H1 (cell line): ENCODE results near the gene MLEC. TPM values are rescaled to one million over a fixed set of nuclear protein-coding genes. Genes with fewer than 3 reads are reported as not detected.

Experiments used
- CTCF ChIA-PET: fragments of 300-600 bp; sonication (Branson Sonifier 250); formaldehyde crosslinking; loops from one replicate; lab custom pipeline; 2021; ENCODE audit not compliant: partially characterized antibody; lab: Charles Lee
- POLR2A ChIA-PET: fragments of 300-600 bp; sonication (Branson Sonifier 250); formaldehyde crosslinking; loops from one replicate; lab custom pipeline; 2021; ENCODE audit warnings: inconsistent platforms; ENCODE audit not compliant: partially characterized antibody; lab: Charles Lee
- DNase-seq, 2 experiments: peaks; one replicate each; pipeline versions ENCODE4 v3.0.0 to v3.0.0-alpha.2; 2010 to 2022; ENCODE audit warnings: low spot score in 2 of 2, low read depth in 1 of 2, mixed read lengths in 1 of 2
- FAIRE-seq: peaks from 2 replicates; lab custom pipeline; 2011; peaks lifted over from hg19 to GRCh38; lab: Jason Lieb, UNC
- H2AFZ ChIP-seq: 2 replicates; pipeline ENCODE4 v1.8.1; 2012; ENCODE audit warnings: low read length, inconsistent platforms
- H2AK5ac ChIP-seq: 2 replicates; pipeline ENCODE4 v1.6.1; 2013; ENCODE audit warnings: low read depth, low read length
- H2BK120ac ChIP-seq: replicated peaks from 2 replicates; pipeline ENCODE3; 2013; ENCODE audit warnings: low read depth, low read length, inconsistent platforms
- H2BK12ac ChIP-seq: 2 replicates; pipeline ENCODE4 v1.6.1; 2013; ENCODE audit warnings: low read depth, low read length
- H2BK15ac ChIP-seq: 2 replicates; pipeline ENCODE4 v1.6.1; 2013; ENCODE audit warnings: low read length
- H2BK20ac ChIP-seq: 2 replicates; pipeline ENCODE4 v1.6.1; 2013; ENCODE audit warnings: low read length
- H2BK5ac ChIP-seq: 2 replicates; pipeline ENCODE4 v1.6.1; 2013; ENCODE audit warnings: low read depth, low read length
- H3K14ac ChIP-seq: 2 replicates; pipeline ENCODE4 v1.6.1; 2013; ENCODE audit warnings: inconsistent platforms; ENCODE audit not compliant: insufficient read length
- H3K18ac ChIP-seq: 2 replicates; pipeline ENCODE4 v1.6.1; 2013; ENCODE audit warnings: low read length; ENCODE audit errors: extremely low read depth
- H3K23ac ChIP-seq: 2 replicates; pipeline ENCODE4 v1.6.1; 2013; ENCODE audit warnings: inconsistent platforms; ENCODE audit not compliant: insufficient read length
- H3K23me2 ChIP-seq: 2 replicates; pipeline ENCODE4 v1.6.1; 2013; ENCODE audit warnings: low read depth, low read length
- H3K27ac ChIP-seq: 2 replicates; pipeline ENCODE4 v1.6.1; 2011; ENCODE audit warnings: low read depth, low read length, inconsistent platforms
- H3K27me3 ChIP-seq, 4 experiments: replicated peaks in 1 of 4; 1 replicate in 1 of 4; 2 replicates in 3 of 4; pipeline versions ENCODE4 v1.6.1 to v1.8.1; 2011 to 2013; ENCODE audit warnings: low read length in 3 of 4, mild to moderate bottlenecking in 3 of 4, inconsistent platforms in 2 of 4, mixed read lengths in 2 of 4, moderate library complexity in 1 of 4; ENCODE audit not compliant: control insufficient read depth in 3 of 4, insufficient read depth in 3 of 4; ENCODE audit errors: extremely low read depth in 1 of 4
- H3K36me3 ChIP-seq, 4 experiments: 2 replicates each; pipeline versions ENCODE4 v1.6.1 to v1.8.1; 2011 to 2013; ENCODE audit warnings: mild to moderate bottlenecking in 4 of 4, low read length in 3 of 4, moderate library complexity in 2 of 4, control low read depth in 1 of 4, inconsistent platforms in 1 of 4; ENCODE audit not compliant: insufficient read depth in 4 of 4, control insufficient read depth in 2 of 4
- H3K4ac ChIP-seq: replicated peaks from 2 replicates; pipeline ENCODE3; 2013; ENCODE audit warnings: low read length, low read depth, mixed read lengths, inconsistent platforms; ENCODE audit not compliant: insufficient read length
- H3K4me1 ChIP-seq, 4 experiments: replicated peaks in 1 of 4; 1 replicate in 1 of 4; 2 replicates in 3 of 4; pipeline versions ENCODE4 v1.6.1 to v1.8.1; 2011 to 2013; ENCODE audit warnings: low read length in 3 of 4, inconsistent platforms in 2 of 4, mixed read lengths in 1 of 4; ENCODE audit not compliant: insufficient read depth in 4 of 4, control insufficient read depth in 3 of 4
- H3K4me2 ChIP-seq, 2 experiments: 2 replicates each; pipeline versions ENCODE4 v1.6.1 to v1.8.1; 2011 to 2013; ENCODE audit warnings: low read depth in 2 of 2, low read length in 2 of 2, control low read depth in 1 of 2, inconsistent platforms in 1 of 2, mild to moderate bottlenecking in 1 of 2; ENCODE audit not compliant: insufficient read depth in 1 of 2
- H3K4me3 ChIP-seq, 4 experiments: fragments of 200-600, 300-600 bp in 1 of 4; sonication (generic), shearing (Covaris generic), sonication (Bioruptor Twin) in 1 of 4; 2 replicates each; pipeline versions ENCODE4 v1.5.1 to v1.8.1; 2011 to 2016; ENCODE audit warnings: low read length in 4 of 4, low read depth in 3 of 4, control low read depth in 2 of 4, inconsistent platforms in 2 of 4, mild to moderate bottlenecking in 2 of 4, mixed read lengths in 1 of 4, moderate library complexity in 1 of 4; ENCODE audit not compliant: insufficient read depth in 2 of 4; ENCODE audit errors: extremely low read depth in 1 of 4
- H3K56ac ChIP-seq: replicated peaks from 2 replicates; pipeline ENCODE3; 2013; ENCODE audit warnings: low read depth, mild to moderate bottlenecking, mixed read lengths, low read length, inconsistent platforms; ENCODE audit not compliant: insufficient read length
- H3K79me1 ChIP-seq: 2 replicates; pipeline ENCODE4 v1.6.1; 2013; ENCODE audit warnings: low read depth, low read length, control low read depth
- H3K79me2 ChIP-seq, 2 experiments: 2 replicates each; pipeline versions ENCODE4 v1.6.1 to v1.8.1; 2012 to 2013; ENCODE audit warnings: low read length in 2 of 2, mild to moderate bottlenecking in 2 of 2, inconsistent platforms in 1 of 2; ENCODE audit not compliant: insufficient read depth in 2 of 2, control insufficient read depth in 1 of 2
- H3K9ac ChIP-seq, 4 experiments: replicated peaks in 1 of 4; 1 replicate in 1 of 4; 2 replicates in 3 of 4; pipeline versions ENCODE4 v1.6.1 to v1.8.1; 2011 to 2013; ENCODE audit warnings: low read depth in 3 of 4, low read length in 3 of 4, control low read depth in 2 of 4, mild to moderate bottlenecking in 2 of 4, moderate library complexity in 2 of 4, inconsistent platforms in 1 of 4; ENCODE audit errors: extremely low read depth in 1 of 4
- H3K9me3 ChIP-seq, 2 experiments: 2 replicates each; pipeline versions ENCODE4 v1.6.1 to v1.8.1; 2012 to 2013; ENCODE audit warnings: mild to moderate bottlenecking in 2 of 2, moderate library complexity in 2 of 2, control low read depth in 1 of 2, inconsistent platforms in 1 of 2, low read depth in 1 of 2, low read length in 1 of 2, mixed read lengths in 1 of 2; ENCODE audit not compliant: insufficient read depth in 2 of 2
- H4K20me1 ChIP-seq, 2 experiments: replicated peaks in 1 of 2; 2 replicates each; pipeline versions ENCODE3 to v1.8.1; 2011 to 2013; ENCODE audit warnings: inconsistent platforms in 2 of 2, low read length in 2 of 2, mild to moderate bottlenecking in 1 of 2; ENCODE audit not compliant: insufficient read depth in 2 of 2, control insufficient read depth in 1 of 2
- H4K5ac ChIP-seq: 2 replicates; pipeline ENCODE4 v1.6.1; 2013; ENCODE audit warnings: low read length, low read depth, mixed read lengths, inconsistent platforms; ENCODE audit not compliant: insufficient read length
- H4K8ac ChIP-seq: 2 replicates; pipeline ENCODE4 v1.8.0; 2013; ENCODE audit warnings: mild to moderate bottlenecking, moderate library complexity, low read length, inconsistent platforms; ENCODE audit not compliant: insufficient read depth; ENCODE audit errors: extremely low read depth
- H4K91ac ChIP-seq: replicated peaks from 2 replicates; pipeline ENCODE3; 2013; ENCODE audit warnings: low read length, mixed read lengths, inconsistent platforms; ENCODE audit not compliant: insufficient read length
- BRCA1 ChIP-seq: IDR thresholded peaks from 2 replicates; pipeline ENCODE4 v1.6.1; 2012; ENCODE audit warnings: low read depth, low read length, improper control_type of control experiment
- CEBPB ChIP-seq: IDR thresholded peaks from 2 replicates; pipeline ENCODE4 v1.6.1; 2012; ENCODE audit warnings: low read depth, low read length
- CHD1 ChIP-seq: IDR thresholded peaks from 2 replicates; pipeline ENCODE4 v1.6.1; 2012; ENCODE audit warnings: low read depth, low read length, improper control_type of control experiment
- CHD2 ChIP-seq: IDR thresholded peaks from 2 replicates; pipeline ENCODE4 v1.6.1; 2012; ENCODE audit warnings: low read length, improper control_type of control experiment
- GABPA ChIP-seq: IDR thresholded peaks from 2 replicates; pipeline ENCODE4 v1.6.1; 2011; ENCODE audit warnings: mild to moderate bottlenecking, low read length, moderate library complexity, borderline replicate concordance; ENCODE audit not compliant: insufficient read depth
- GTF2F1 ChIP-seq: IDR thresholded peaks from 2 replicates; pipeline ENCODE4 v1.6.1; 2012; ENCODE audit warnings: low read depth, low read length, improper control_type of control experiment, borderline replicate concordance
- HDAC6 ChIP-seq: IDR thresholded peaks from one replicate; pipeline ENCODE4 v1.7.1; 2012; ENCODE audit warnings: low read depth, mild to moderate bottlenecking, inconsistent platforms, low read length, moderate library complexity
- JUN ChIP-seq: IDR thresholded peaks from 2 replicates; pipeline ENCODE4 v1.6.1; 2011; ENCODE audit warnings: low read depth, mild to moderate bottlenecking, improper control_type of control experiment, low read length
- JUND ChIP-seq: IDR thresholded peaks from 2 replicates; pipeline ENCODE4 v1.6.1; 2011; ENCODE audit warnings: mild to moderate bottlenecking, improper control_type of control experiment, low read length
- SIX5 ChIP-seq: IDR thresholded peaks from 2 replicates; pipeline ENCODE4 v1.6.1; 2011; ENCODE audit warnings: mild to moderate bottlenecking, low read depth, low read length
- SRF ChIP-seq: IDR thresholded peaks from 2 replicates; pipeline ENCODE4 v1.6.1; 2011; ENCODE audit warnings: mild to moderate bottlenecking, low read depth, low read length, moderate library complexity
- WGBS, 2 experiments: shearing (Covaris generic) in 1 of 2; methylation state at CpG; one replicate each; pipeline versions ENCODE4 v1.1.6 to v1.1.7; 2013 to 2015; ENCODE audit warnings: low lambda C conversion rate in 2 of 2, mixed read lengths in 2 of 2, inconsistent platforms in 1 of 2, low coverage in 1 of 2, missing lambda C conversion rate in 1 of 2; ENCODE audit not compliant: insufficient replicate concordance in 2 of 2, insufficient coverage in 1 of 2, insufficient read length in 1 of 2; ENCODE audit errors: extremely low coverage in 1 of 2, missing lambda C conversion rate in 1 of 2; 5-methylcytosine and 5-hydroxymethylcytosine counted together
- polyA plus RNA-seq, 7 experiments: library from polyadenylated mRNA; depleted of rRNA in 3 of 7; stranded (reverse) in 5 of 7; unstranded in 2 of 7; fragments of >200 nt in 5 of 7; fragments of 200-250 nt in 2 of 7; gene quantifications; 1 replicate in 5 of 7; 2 replicates in 1 of 7; 4 replicates in 1 of 7; pipeline versions ENCODE4 v1.2.1 to v1.2.3, GENCODE V29; 2011 to 2013; ENCODE audit warnings: missing spikeins in 2 of 7, mixed read lengths in 2 of 7
- total RNA-seq: library from RNA; stranded (reverse); fragmentation: NEBNext Ultra II Directional; extraction: Animal tissue kit (Norgen Biotek cat#: 25700); gene quantifications from 2 replicates; pipeline ENCODE4 v1.2.1, GENCODE V29; 2021

The MLEC gene
- total and polyA plus RNA-seq, 2 of the 8 experiments (the other 6 are each of a cell fraction or from before 2014, with no cell fraction given): 37.1 to 260 TPM

DNA sequence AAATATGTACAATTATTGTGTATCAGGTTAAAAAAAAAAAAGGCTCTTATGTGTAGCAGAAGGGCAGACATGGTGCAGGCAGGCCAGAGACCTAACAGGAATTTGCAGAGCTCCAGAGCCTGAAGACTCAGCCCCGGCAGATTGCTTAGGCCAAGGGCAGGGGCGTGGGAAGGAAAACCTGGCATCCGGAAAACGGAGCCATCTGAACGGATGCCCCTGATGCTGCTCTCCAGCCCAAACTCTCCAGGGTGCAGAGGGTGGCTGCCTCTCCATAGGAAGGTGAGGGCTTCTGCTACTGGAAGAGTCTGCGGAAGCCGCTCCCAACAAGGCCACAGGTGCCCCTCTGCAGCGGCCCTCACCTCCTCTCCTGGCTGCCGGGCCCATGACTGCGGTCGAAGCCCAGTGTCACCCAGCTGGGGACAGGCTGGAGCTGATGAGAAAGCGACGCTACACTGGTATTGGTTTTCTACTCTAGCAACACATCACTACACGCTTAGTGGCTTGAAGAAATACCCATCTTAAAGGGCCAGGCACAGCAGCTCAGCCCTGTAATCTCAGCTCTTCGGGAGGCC lies 58.1 kb downstream of the MLEC start:
- Histone ChIP-seq H3K36me3 (no peaks in the 10 kb centered on the region), H3K27ac (no peak overlapping the region), H3K23me2 (no peaks in the 10 kb centered on the region), H2AFZ (no peak overlapping the region), H4K8ac (peak overlapping the region; percentile 14; the same call in 1 of the 2 replicates), H3K56ac (no peak overlapping the region), H2BK15ac (no peak overlapping the region), H3K4ac (no peak overlapping the region), H3K9ac (no peak overlapping the region; a peak in 1 of 7 replicates), H3K9me3 (no peaks in the 10 kb centered on the region), H2BK120ac (no peak overlapping the region), H3K79me1 (no peaks in the 10 kb centered on the region), H3K4me3 (no peak overlapping the region), H3K79me2 (no peaks in the 10 kb centered on the region), H4K20me1 (no peaks in the 10 kb centered on the region), H4K5ac (no peak overlapping the region), H2AK5ac (no peak overlapping the region), H3K27me3 (no peaks in the 10 kb centered on the region), H3K23ac (no peak overlapping the region), H3K4me1 (no peaks in the 10 kb centered on the region), H2BK5ac (no peak overlapping the region), H2BK12ac (no peak overlapping the region), H4K91ac (no peak overlapping the region), H3K18ac (no peak overlapping the region), H3K14ac (no peak overlapping the region)
- ChIA-PET POLR2A (interaction anchor here (0.6 to 0.7 kb wide), 2 partner anchors 134 to 248 kb away, joined by 4 read pairs; no protein-coding TSS in a partner anchor), CTCF (interaction anchor here (1.2 to 1.8 kb wide), 3 partner anchors 16 to 213 kb away, joined by 3 to 4 read pairs (median 3); no protein-coding TSS in a partner anchor)
- no peak for FAIRE-seq
- WGBS, 2 experiments: 95% methylated on average over 15 of the region's 15 CpGs; no CpG with 5 or more reads in 1 of the 2 experiments
- no peak for TF ChIP-seq HDAC6
- TF ChIP-seq JUND: no peak
- TF ChIP-seq BRCA1: no peak
- no peak for TF ChIP-seq SRF
- no peak for TF ChIP-seq GABPA
- TF ChIP-seq JUN: no peak
- TF ChIP-seq CHD1: no peak
- no peak for TF ChIP-seq CEBPB
- no peak for TF ChIP-seq CHD2
- TF ChIP-seq GTF2F1: no peak
- no peak for TF ChIP-seq SIX5
- TF ChIP-seq, all 59 proteins: peak for 0
- no peak for DNase-seq
- Histone ChIP-seq H2BK20ac (no peak overlapping the region), H3K4me2 (no peak overlapping the region)
